GM10847 (cell line): ENCODE results near the gene IDH1.

Source experiments
- POLR2A ChIP-seq: IDR thresholded peaks from 2 replicates; pipeline ENCODE4 v1.6.1; 2011; ENCODE audit not compliant: insufficient read length; ENCODE audit errors: extremely low read depth

Gene IDH1

DNA sequence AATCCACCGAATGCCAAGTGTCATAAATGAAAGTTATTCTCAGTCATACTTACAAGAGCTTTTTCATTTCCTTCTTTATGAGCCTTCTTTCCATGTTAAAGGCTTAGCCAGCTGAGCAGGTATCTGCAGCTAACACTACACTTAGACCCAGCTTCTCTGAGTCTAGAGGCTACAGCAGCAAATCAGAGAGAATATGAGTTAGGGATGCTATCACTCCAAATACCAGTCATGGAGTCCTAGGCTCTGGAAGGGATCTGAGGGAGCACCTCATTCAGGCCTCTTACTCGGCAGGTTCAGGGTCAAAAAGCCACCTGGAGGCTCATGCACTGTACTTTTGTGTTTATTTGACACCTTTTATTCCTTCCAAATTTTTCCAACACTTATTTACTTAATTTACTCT lies 68.0 kb downstream of the IDH1 start:
- no peak for TF ChIP-seq POLR2A

DNA sequence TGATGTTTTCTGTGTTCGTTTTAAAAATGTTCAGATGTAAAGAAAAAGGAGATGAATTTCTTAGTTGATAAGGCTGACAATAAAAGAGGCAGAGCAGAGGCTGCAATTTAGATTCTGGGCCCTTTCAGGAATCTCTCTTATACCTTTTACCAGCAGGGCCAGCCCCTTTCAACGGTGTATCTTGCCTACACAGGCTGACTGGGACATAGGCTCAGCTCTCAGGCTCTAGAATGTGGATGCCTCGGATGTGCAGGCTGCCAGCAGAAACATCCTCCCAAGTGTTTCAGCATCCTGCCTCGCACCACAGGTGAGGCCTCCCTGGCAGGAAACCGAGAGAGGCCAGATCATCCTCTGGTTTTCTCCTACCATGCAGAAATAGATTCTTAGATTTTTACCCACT lies 68.4 kb downstream of the IDH1 start:
- no peak for TF ChIP-seq POLR2A
